C4-2B (cell line): ENCODE results near the gene ATR.

Source experiments
- H3K27ac ChIP-seq: fragments of 450-650 bp; 2 replicates; pipeline ENCODE4 v1.5.1; 2017
- ZFX ChIP-seq: fragments of 450-650 bp; IDR thresholded peaks from 2 replicates; pipeline ENCODE4 v1.6.1; 2017
- TF ChIP-seq, protein P1 (sequence below): fragments of 450-650 bp; conservative IDR thresholded peaks from 2 replicates; pipeline ENCODE4 v1.5.1; 2017; ENCODE audit warnings: mild to moderate bottlenecking

The ATR gene

GRCh38 chr3:142501004-142501926 lies 77.3 kb downstream of the ATR start:
- H3K27ac ChIP-seq = peak overlapping the region; percentile 66
- TF ChIP-seq ZFX = no peak
- TF ChIP-seq, protein P1, sequence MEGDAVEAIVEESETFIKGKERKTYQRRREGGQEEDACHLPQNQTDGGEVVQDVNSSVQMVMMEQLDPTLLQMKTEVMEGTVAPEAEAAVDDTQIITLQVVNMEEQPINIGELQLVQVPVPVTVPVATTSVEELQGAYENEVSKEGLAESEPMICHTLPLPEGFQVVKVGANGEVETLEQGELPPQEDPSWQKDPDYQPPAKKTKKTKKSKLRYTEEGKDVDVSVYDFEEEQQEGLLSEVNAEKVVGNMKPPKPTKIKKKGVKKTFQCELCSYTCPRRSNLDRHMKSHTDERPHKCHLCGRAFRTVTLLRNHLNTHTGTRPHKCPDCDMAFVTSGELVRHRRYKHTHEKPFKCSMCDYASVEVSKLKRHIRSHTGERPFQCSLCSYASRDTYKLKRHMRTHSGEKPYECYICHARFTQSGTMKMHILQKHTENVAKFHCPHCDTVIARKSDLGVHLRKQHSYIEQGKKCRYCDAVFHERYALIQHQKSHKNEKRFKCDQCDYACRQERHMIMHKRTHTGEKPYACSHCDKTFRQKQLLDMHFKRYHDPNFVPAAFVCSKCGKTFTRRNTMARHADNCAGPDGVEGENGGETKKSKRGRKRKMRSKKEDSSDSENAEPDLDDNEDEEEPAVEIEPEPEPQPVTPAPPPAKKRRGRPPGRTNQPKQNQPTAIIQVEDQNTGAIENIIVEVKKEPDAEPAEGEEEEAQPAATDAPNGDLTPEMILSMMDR = peak; percentile 23

DNA sequence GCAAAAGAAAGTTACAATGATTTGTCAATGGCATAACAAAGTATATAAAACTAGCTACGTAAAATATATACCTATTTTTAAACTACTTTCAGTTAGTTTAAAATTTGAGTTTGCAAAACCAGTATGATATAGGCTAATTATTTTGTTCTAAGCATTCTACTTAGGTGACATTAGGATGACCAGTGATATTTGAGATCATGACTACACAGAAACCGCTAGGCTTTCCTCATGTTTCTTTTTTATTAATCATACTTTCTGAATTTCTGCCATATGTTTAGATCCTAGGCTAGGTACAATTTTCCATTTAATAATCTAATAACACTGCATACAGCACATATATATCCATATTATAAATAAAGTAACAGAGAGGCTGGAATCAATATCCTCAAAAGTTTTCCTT lies 78.3 kb downstream of the ATR start:
- TF ChIP-seq ZFX = no peak
- TF ChIP-seq, protein P1 = no peak
- no peak overlapping the region for H3K27ac ChIP-seq

DNA sequence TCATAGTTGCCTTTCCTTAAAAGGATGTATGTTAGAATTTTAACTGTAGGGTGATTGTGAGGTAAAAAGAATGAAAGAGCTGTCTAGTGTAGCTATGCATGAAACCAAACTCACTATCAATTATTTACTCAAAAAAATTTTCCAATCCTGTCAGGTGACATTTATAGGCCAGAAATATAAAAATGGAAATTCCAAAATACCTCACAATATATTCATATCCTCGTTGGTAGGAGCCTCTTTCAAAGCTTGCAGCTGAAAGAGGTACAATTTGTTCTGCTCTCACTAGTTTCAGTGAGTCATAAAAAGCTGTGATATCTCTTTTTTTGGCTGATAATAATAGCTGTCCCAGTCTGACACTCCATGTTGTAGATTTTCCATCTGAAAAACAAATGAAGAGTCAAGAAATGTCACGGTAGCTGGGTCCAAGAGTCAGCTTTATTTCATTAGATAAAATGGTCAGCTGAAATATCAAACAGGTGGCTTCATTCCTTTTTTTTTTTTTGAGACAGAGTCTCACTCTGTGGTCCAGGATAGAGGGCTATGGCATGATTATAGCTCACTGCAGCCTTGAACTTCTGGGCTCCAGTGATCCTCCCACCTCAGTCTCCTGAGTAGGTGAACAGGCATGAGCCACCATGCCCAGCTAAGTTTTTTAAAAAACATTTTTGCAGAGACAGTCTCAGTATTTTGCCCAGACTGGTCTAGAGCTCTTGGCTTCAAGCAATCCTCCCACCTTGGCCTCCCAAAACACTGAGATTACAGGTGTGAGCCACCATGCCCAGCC lies 79.9 kb downstream of the ATR start:
- no peak overlapping the region for H3K27ac ChIP-seq
- no peak for TF ChIP-seq ZFX
- TF ChIP-seq, protein P1 = no peak

DNA sequence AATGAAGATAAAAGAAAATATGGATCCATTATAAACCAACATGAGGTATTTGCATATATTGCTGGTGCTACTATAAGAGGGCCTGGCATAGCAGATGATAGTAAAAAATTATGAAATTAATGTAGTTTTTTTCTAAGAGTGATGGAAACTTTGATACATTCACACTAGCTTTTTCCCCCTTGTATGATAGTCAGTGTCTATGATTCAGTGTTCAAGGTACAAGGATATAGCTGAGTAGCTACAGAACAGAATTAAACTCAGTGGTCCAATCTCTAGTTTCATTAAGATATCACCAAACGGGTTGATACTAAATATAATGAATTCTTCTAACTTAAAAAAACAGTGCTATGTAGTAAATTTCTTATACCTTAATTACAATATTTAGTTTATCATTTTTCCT lies 80.8 kb downstream of the ATR start:
- H3K27ac ChIP-seq = no peak overlapping the region
- TF ChIP-seq, protein P1 = no peak; the same call in 1 of the 2 replicates

- no peak for TF ChIP-seq ZFX
- TF ChIP-seq, protein P1 = no peak
- no peak overlapping the region for H3K27ac ChIP-seq
Observed at GRCh38 chr3:142495103-142495502, 83.4 kb downstream of the ATR start.

GRCh38 chr3:142492184-142492583 lies 86.3 kb downstream of the ATR start:
- no peak overlapping the region for H3K27ac ChIP-seq
- TF ChIP-seq ZFX = no peak
- TF ChIP-seq, protein P1 = no peak
